Karpas-422 (cell line): ENCODE data around the gene CTSE. TPM values are rescaled to one million over a fixed set of nuclear protein-coding genes. Genes with fewer than 3 reads are reported as not detected.
A peak's percentile ranks its signal among the peaks of the same experiment; 100 is the strongest.

Experiments used
- DNase-seq: peaks from one replicate; pipeline ENCODE4 v3.0.0-alpha.2; 2015
- H2AFZ ChIP-seq: fragments of 200-600 bp; sonication (generic); 2 replicates; pipeline ENCODE4 v1.6.1; 2014; ENCODE audit warnings: antibody characterized with exemption, low read length, mixed read lengths
- H3K27ac ChIP-seq: fragments of 200-600 bp; sonication (generic); 2 replicates; pipeline ENCODE4 v1.5.1; 2014; ENCODE audit warnings: mild to moderate bottlenecking, low read length, moderate library complexity
- H3K27me3 ChIP-seq: fragments of 200-600 bp; sonication (generic); 2 replicates; pipeline ENCODE4 v1.6.1; 2014; ENCODE audit warnings: low read length, mixed read lengths
- H3K36me3 ChIP-seq: fragments of 200-600 bp; sonication (generic); 2 replicates; pipeline ENCODE4 v1.6.1; 2014; ENCODE audit warnings: low read length, mixed read lengths; ENCODE audit not compliant: insufficient read depth
- H3K4me1 ChIP-seq: fragments of 200-600 bp; sonication (generic); 2 replicates; pipeline ENCODE4 v1.6.1; 2014; ENCODE audit warnings: mild to moderate bottlenecking, low read length, mixed read lengths
- H3K4me2 ChIP-seq: fragments of 200-600 bp; sonication (generic); 2 replicates; pipeline ENCODE4 v1.6.1; 2014; ENCODE audit warnings: low read length, low read depth, mild to moderate bottlenecking; ENCODE audit not compliant: poor library complexity, severe bottlenecking
- H3K4me3 ChIP-seq: fragments of 200-600 bp; sonication (generic); 2 replicates; pipeline ENCODE4 v1.5.1; 2014; ENCODE audit warnings: mild to moderate bottlenecking, antibody characterized with exemption, low read length, mixed read lengths
- H3K79me2 ChIP-seq: fragments of 200-600 bp; sonication (generic); 2 replicates; pipeline ENCODE4 v1.6.1; 2014; ENCODE audit warnings: mild to moderate bottlenecking, low read length, mixed read lengths
- H3K9ac ChIP-seq: fragments of 200-600 bp; sonication (generic); 2 replicates; pipeline ENCODE4 v1.6.0; 2014; ENCODE audit warnings: low read length
- H3K9me2 ChIP-seq: fragments of 200-600 bp; sonication (generic), shearing (Covaris generic); replicated peaks from 2 replicates; pipeline ENCODE4 v1.6.0; 2014; ENCODE audit warnings: mild to moderate bottlenecking, low read length, moderate library complexity; ENCODE audit not compliant: insufficient read depth
- H3K9me3 ChIP-seq: fragments of 300-700, 200-600 bp; sonication (generic); 2 replicates; pipeline ENCODE4 v1.6.1; 2014; ENCODE audit warnings: low read length, mixed read lengths
- H4K20me1 ChIP-seq: fragments of 200-600 bp; sonication (generic); 2 replicates; pipeline ENCODE4 v1.6.1; 2014; ENCODE audit warnings: mild to moderate bottlenecking, antibody characterized with exemption, low read length, low read depth; ENCODE audit not compliant: insufficient read depth
- total RNA-seq: library from RNA; depleted of rRNA; stranded (reverse); fragments of >200 nt; shearing (Covaris generic); gene quantifications from 2 replicates; pipeline ENCODE4 v1.2.3, GENCODE V29; 2014; ENCODE audit warnings: low replicate concordance

Gene CTSE
- total RNA-seq, 1 experiment from 2014 or later, result not detected

DNA sequence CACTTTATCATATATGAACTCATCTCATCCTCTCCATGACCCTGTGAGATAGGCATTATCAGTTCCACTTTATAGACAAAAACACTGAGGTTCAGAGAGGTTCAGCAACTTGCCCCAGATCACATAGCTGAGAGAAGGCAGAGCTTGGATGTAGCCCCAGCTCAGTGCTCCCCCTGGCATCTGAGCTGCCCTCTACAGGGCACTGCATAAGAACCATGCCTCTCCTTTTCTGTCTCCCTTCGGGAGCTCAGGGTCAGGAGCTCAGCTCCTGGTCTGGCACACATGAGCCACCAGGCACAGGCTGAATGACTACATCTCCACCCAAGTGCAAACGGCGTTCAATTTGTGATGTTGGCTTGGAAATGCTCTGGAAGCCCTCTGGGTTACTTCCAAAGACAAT is 37.4 kb downstream of the CTSE start:
- Histone ChIP-seq H4K20me1 (no peaks in the 10 kb centered on the region), H3K79me2 (no peaks in the 10 kb centered on the region), H2AFZ (no peak overlapping the region), H3K9me3 (no peaks in the 10 kb centered on the region), H3K27ac (no peak overlapping the region), H3K27me3 (no peaks in the 10 kb centered on the region), H3K4me1 (no peaks in the 10 kb centered on the region), H3K9ac (no peak overlapping the region), H3K4me3 (no peak overlapping the region), H3K36me3 (no peaks in the 10 kb centered on the region), H3K9me2 (no peaks in the 10 kb centered on the region), H3K4me2 (no peak overlapping the region)
- no peak for DNase-seq

DNA sequence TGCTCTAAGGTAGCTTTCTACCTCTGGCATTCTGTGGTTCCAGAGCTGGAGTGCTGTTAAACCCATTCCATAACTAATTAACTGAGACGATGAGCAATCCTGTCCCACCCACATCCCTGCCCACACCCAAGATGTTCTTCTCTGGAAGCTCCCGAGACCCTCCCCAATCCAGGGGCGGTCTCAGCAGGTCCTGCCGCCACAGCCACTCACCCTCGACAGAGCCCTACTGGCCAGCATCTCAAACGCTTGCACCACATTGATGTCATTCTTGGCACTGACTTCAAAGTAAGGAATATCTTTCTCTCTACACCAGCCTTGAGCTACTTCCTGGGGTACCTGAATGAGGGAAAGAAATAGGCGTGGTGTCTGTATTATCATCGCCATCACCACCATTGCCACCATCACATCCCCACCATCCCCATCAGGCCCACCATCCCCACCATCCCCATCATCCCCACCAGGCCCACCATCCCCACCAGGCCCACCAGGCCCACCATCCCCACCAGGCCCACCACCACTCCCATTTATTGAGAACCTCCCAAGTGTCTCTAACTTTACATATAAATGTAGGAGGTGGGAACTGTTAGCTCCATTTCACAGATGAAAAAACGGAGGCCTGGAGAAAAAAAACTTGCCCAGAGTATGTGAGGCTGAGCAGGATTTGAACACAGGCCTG is 38.2 kb downstream of the CTSE start:
- H3K79me2 ChIP-seq, result no peaks in the 10 kb centered on the region

DNA sequence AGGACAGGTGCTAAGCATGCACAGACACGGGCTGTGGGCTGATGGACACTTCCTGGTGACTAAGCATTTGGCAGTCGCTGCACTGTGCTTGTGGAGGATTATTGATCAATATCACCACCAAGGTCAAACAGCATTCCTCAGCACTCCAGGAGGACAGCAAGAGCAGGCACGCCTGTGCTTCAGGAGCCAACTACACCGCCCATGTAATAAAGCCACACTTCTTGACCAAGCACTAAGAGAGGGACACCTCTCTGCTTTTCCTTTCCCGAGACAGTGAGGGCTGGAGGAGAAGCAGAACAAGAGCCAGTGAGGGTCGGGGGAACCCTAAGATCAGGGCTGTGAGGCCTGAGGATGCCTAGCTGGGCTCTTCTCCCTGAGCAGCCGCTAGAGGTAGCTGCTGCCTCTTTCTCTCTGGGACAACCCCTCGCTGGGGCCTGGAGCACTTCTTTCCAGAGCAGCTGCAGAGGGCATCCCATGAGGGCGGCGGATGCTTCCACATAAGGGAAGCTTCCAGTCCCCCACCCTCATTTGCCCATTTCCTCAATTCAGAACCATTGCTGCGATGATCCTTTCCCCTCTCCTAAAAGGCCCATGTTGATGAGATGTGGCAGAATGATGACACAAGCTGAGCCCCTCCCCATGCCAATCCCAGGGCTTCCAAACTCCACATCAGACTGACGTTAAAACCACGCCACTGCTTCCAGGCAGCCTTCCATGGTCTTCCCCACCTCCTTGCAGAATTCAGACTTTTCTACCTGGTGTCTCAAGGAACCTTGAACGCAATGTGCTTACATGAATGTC is 39.6 kb downstream of the CTSE start:
- DNase-seq, result peak; percentile 74
- no peak overlapping the region for H2AFZ ChIP-seq
- no peak overlapping the region for H3K4me3 ChIP-seq
- no peaks in the 10 kb centered on the region for H4K20me1 ChIP-seq
- no peaks in the 10 kb centered on the region for H3K9me2 ChIP-seq
- H3K9me3 ChIP-seq, result no peaks in the 10 kb centered on the region
- H3K79me2 ChIP-seq, result no peaks in the 10 kb centered on the region
- no peak overlapping the region for H3K4me2 ChIP-seq
- H3K9ac ChIP-seq, result no peak overlapping the region
- no peaks in the 10 kb centered on the region for H3K36me3 ChIP-seq
- H3K27ac ChIP-seq, result no peak overlapping the region
- H3K27me3 ChIP-seq, result no peaks in the 10 kb centered on the region
- no peaks in the 10 kb centered on the region for H3K4me1 ChIP-seq

More for the DNA sequence above, 38.2 kb downstream of the CTSE start:
- no peaks in the 10 kb centered on the region for H3K9me3 ChIP-seq
- no peaks in the 10 kb centered on the region for H3K27me3 ChIP-seq
- H3K9ac ChIP-seq, result no peak overlapping the region
- H3K27ac ChIP-seq, result no peak overlapping the region
- H4K20me1 ChIP-seq, result no peaks in the 10 kb centered on the region
- H2AFZ ChIP-seq, result no peak overlapping the region
- no peaks in the 10 kb centered on the region for H3K4me1 ChIP-seq
- no peak overlapping the region for H3K4me2 ChIP-seq
- H3K36me3 ChIP-seq, result no peaks in the 10 kb centered on the region
- H3K9me2 ChIP-seq, result no peaks in the 10 kb centered on the region
- no peak overlapping the region for H3K4me3 ChIP-seq
- DNase-seq, result no peak

DNA sequence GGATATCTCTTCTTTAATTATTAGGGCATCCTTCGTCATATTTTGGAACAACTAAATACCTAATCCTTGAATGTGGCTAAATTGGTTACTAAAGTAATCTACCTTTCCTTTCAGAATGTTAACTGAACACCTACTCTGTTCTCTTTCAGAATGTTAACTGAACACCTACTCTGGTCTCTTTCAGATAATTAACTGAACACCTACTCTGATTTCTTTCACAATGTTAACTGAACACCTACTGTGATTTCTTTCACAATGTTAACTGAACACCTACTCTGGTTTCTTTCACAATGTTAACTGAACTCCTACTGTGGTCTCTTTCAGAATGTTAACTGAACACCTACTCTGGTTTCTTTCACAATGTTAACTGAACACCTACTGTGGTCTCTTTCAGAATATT is 42.4 kb downstream of the CTSE start:
- Histone ChIP-seq H3K27ac (no peak overlapping the region), H3K9ac (no peak overlapping the region), H4K20me1 (no peaks in the 10 kb centered on the region), H3K4me1 (no peaks in the 10 kb centered on the region), H3K4me3 (no peak overlapping the region), H3K9me2 (no peaks in the 10 kb centered on the region), H3K36me3 (no peaks in the 10 kb centered on the region), H3K27me3 (no peaks in the 10 kb centered on the region), H3K9me3 (no peaks in the 10 kb centered on the region), H3K4me2 (no peak overlapping the region), H2AFZ (no peak overlapping the region), H3K79me2 (no peaks in the 10 kb centered on the region)
- DNase-seq, result no peak

DNA sequence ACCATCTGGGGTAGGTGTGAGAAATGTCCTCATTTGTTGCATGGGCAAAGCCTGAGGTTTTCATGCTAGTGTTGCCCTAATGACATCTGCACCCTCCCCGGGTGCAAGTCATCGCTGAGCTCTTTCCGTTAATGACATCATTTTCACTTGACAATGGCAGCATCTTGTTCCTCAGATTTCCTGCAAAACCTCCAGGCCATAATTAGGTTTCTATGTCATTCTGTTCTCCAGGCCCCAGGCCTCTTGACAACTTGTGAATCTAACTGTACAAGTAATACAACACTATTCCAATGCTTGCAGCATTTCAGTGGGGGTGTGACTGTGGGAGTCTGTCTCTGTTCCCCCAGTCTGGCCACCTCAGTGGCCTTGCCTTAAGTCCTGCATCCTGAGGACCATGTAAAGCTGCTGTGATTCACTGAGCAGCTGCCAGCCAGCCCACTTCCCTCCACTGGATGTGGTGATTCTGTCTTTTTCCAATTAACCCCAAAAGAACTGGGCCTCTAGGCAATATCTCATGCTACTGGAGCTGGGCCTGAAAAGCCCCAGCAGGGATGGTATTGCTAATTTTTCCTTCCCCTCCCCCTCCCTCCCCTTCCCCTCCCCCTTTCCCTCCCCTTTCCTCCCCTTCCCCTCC is 43.3 kb downstream of the CTSE start:
- no peak overlapping the region for H3K4me3 ChIP-seq
- H3K79me2 ChIP-seq, result no peaks in the 10 kb centered on the region
- no peak overlapping the region for H2AFZ ChIP-seq
- no peak overlapping the region for H3K9ac ChIP-seq
- no peaks in the 10 kb centered on the region for H3K9me3 ChIP-seq
- H3K27ac ChIP-seq, result no peak overlapping the region
- no peak overlapping the region for H3K4me2 ChIP-seq
- H3K36me3 ChIP-seq, result no peaks in the 10 kb centered on the region
- H3K27me3 ChIP-seq, result no peaks in the 10 kb centered on the region
- H4K20me1 ChIP-seq, result no peaks in the 10 kb centered on the region
- no peaks in the 10 kb centered on the region for H3K9me2 ChIP-seq
- DNase-seq, result no peak
- H3K4me1 ChIP-seq, result no peaks in the 10 kb centered on the region

DNA sequence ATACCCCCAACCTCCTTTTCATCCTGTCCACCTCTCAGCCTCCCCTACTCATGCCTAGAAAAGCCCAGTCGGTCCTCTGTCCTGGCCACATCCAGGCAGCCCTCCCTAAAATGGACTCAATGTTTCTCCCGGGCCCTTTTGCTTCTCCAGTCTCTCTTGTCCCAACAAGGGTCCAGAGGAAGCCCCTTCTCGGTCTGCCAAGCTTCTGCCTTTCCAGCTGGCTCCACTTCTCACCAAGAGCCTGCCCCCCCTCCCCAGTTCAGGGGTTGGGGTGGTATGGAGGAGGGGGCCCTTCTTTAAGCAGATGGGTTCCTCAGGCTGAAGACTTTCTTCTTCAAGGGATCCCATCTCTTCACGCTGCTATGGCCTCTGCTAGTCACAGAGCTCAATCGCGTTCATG is 44.4 kb downstream of the CTSE start:
- Histone ChIP-seq H4K20me1 (no peaks in the 10 kb centered on the region), H3K4me3 (no peak overlapping the region), H3K4me1 (no peaks in the 10 kb centered on the region), H3K27me3 (no peaks in the 10 kb centered on the region), H3K9me3 (no peaks in the 10 kb centered on the region), H3K9ac (no peak overlapping the region), H3K79me2 (no peaks in the 10 kb centered on the region), H3K9me2 (no peaks in the 10 kb centered on the region), H3K36me3 (no peaks in the 10 kb centered on the region), H2AFZ (no peak overlapping the region), H3K4me2 (no peak overlapping the region), H3K27ac (no peak overlapping the region)
- DNase-seq, result no peak

DNA sequence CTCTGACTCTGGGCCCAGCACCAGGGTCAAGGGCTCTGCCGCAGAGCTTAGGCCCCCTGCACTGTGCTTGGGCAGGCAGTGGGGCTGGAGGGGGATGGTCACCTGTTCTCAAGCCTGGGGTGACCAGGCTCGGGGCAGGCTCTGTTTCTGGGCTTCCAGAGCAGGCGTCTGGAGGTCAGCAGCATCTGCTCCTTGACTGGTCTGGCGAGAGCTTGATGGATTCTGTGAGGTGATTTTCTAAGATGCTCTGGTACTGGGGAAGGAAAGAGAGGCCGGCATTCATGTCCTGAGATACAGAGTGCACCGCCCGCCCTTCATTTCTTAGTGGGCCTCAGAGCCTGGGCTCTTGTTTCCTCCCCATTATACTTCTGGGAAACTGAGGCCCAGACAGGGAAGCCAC is 45.0 kb downstream of the CTSE start:
- no peaks in the 10 kb centered on the region for H3K9me2 ChIP-seq
- no peak overlapping the region for H3K27ac ChIP-seq
- H3K4me2 ChIP-seq, result no peak overlapping the region
- H3K36me3 ChIP-seq, result no peaks in the 10 kb centered on the region
- H3K9me3 ChIP-seq, result no peaks in the 10 kb centered on the region
- no peaks in the 10 kb centered on the region for H3K79me2 ChIP-seq
- no peak for DNase-seq
- H4K20me1 ChIP-seq, result no peaks in the 10 kb centered on the region
- H3K4me1 ChIP-seq, result no peaks in the 10 kb centered on the region
- H3K27me3 ChIP-seq, result no peaks in the 10 kb centered on the region
- no peak overlapping the region for H3K9ac ChIP-seq
- H2AFZ ChIP-seq, result no peak overlapping the region
- no peak overlapping the region for H3K4me3 ChIP-seq

DNA sequence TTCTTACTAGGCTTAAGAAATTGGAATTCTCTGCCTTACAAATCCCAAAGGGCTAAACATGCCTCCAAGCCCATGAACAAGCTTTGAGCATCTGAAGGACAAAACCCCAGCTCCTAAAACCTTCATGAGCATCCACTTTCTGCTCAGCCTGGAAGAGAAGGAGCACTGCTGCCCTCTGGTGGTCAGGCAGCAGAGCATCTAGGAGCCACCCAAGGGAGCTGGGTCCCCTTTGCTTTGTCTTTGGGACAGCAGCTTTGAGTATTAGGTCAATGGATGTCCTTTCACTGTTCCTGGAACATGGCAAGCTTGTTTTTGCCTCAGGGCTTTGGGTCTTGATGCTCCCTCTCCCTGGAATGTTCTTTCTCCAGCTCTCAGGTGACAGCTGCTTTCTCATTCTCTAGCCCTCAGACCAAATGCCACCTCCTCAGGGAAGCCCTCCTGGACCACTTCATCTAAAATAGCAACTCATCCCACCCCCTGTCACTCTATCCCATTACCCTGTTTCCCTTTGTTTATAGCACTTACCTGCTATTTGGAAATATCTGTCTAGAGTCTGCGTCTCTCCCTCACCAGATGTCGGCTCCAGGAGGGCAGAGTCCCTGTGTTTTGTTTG is 46.2 kb downstream of the CTSE start:
- H3K9ac ChIP-seq, result no peak overlapping the region
- no peaks in the 10 kb centered on the region for H3K9me2 ChIP-seq
- H3K79me2 ChIP-seq, result no peaks in the 10 kb centered on the region
- no peaks in the 10 kb centered on the region for H3K4me1 ChIP-seq
- no peaks in the 10 kb centered on the region for H4K20me1 ChIP-seq
- H3K27ac ChIP-seq, result no peak overlapping the region
- H2AFZ ChIP-seq, result no peak overlapping the region
- no peaks in the 10 kb centered on the region for H3K27me3 ChIP-seq
- no peaks in the 10 kb centered on the region for H3K36me3 ChIP-seq
- no peak overlapping the region for H3K4me2 ChIP-seq
- H3K4me3 ChIP-seq, result no peak overlapping the region
- DNase-seq, result peak; percentile 90
- H3K9me3 ChIP-seq, result no peaks in the 10 kb centered on the region
